ENCODE data around the gene NOVA1. TPM values are rescaled to one million over a fixed set of nuclear protein-coding genes. Genes with fewer than 3 reads are reported as not detected.

The NOVA1 gene
- polyA plus RNA-seq, 1 donor (not counting 4 experiments of a cell fraction or from before 2014, with no cell fraction given), result not detected

DNA sequence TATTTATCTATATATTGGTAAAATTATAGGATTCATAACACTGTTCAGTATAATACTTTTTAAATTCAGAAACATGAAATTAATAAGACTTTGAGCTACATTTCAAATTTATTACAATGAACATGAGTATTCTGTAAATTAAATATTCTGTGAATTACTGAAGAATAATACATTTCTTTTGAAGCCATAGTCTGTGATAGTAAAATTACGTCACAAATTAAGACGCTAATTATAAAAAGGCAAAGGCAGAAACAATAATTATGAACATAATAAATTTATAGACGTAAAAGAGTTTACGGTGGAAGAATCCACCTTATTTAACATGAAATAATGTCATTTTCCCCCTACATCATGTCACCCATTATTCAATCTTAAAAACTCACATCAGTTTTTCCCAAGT, 118.9 kb downstream of the NOVA1 start:
- Histone ChIP-seq H3K27me3 (ENCODE audit: control insufficient read depth, extremely low read depth, insufficient read depth, low read length) (no peaks in the 10 kb centered on the region), H3K36me3 (ENCODE audit: control insufficient read depth in 2 of 2, extremely low read depth in 1 of 2, insufficient read depth in 2 of 2, low read length in 2 of 2) (no peaks in the 10 kb centered on the region), H3K9me1 (ENCODE audit: control insufficient read depth, extremely low read depth, insufficient read depth, low read length) (no peaks in the 10 kb centered on the region), H3K27ac (ENCODE audit: control insufficient read depth, insufficient read depth, low read length) (no peak overlapping the region), H3K9ac (ENCODE audit: control insufficient read depth, extremely low read depth, insufficient read depth, low read length) (no peak overlapping the region), H3K9me3 (ENCODE audit: control insufficient read depth, low read depth, low read length) (peaks cover 2% of the 10 kb centered on the region), H3K4me2 (ENCODE audit: control insufficient read depth, extremely low read depth, insufficient read depth, low read depth, low read length) (no peak overlapping the region), H2AFZ (ENCODE audit: control insufficient read depth, low read length) (no peak overlapping the region), H3K79me2 (ENCODE audit: control insufficient read depth, insufficient read depth, low read length) (no peaks in the 10 kb centered on the region), H3K4me3 (ENCODE audit: control insufficient read depth in 2 of 3, extremely low read depth in 1 of 3, insufficient read depth in 2 of 3, low read depth in 1 of 3, low read length in 3 of 3) (no peak overlapping the region), H4K20me1 (ENCODE audit: control insufficient read depth, extremely low read depth, insufficient read depth, low read length) (no peaks in the 10 kb centered on the region), H3K4me1 (ENCODE audit: control insufficient read depth, extremely low read depth, insufficient read depth, low read length) (no peaks in the 10 kb centered on the region)
- dilution Hi-C loops (cut with MboI; ENCODE audit: extremely low pct_ligation_motif_present, low sequenced_read_pairs), result no loop called here
- DNase-seq (ENCODE audit: low read depth, low spot score) (no peak), FAIRE-seq (no peak)
- TF ChIP-seq EZH2 (IDR thresholded peaks at IDR 0.05; ENCODE audit: low read length), result no peak
- TF ChIP-seq, protein P1, sequence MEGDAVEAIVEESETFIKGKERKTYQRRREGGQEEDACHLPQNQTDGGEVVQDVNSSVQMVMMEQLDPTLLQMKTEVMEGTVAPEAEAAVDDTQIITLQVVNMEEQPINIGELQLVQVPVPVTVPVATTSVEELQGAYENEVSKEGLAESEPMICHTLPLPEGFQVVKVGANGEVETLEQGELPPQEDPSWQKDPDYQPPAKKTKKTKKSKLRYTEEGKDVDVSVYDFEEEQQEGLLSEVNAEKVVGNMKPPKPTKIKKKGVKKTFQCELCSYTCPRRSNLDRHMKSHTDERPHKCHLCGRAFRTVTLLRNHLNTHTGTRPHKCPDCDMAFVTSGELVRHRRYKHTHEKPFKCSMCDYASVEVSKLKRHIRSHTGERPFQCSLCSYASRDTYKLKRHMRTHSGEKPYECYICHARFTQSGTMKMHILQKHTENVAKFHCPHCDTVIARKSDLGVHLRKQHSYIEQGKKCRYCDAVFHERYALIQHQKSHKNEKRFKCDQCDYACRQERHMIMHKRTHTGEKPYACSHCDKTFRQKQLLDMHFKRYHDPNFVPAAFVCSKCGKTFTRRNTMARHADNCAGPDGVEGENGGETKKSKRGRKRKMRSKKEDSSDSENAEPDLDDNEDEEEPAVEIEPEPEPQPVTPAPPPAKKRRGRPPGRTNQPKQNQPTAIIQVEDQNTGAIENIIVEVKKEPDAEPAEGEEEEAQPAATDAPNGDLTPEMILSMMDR (optimal IDR thresholded peaks at IDR 0.05 in 1 of 3, IDR thresholded peaks at IDR 0.05 in 1 of 3, conservative IDR thresholded peaks at IDR 0.05 in 1 of 3; ENCODE audit: extremely low read depth in 1 of 3, insufficient read depth in 2 of 3, low read length in 3 of 3), result no peak

DNA sequence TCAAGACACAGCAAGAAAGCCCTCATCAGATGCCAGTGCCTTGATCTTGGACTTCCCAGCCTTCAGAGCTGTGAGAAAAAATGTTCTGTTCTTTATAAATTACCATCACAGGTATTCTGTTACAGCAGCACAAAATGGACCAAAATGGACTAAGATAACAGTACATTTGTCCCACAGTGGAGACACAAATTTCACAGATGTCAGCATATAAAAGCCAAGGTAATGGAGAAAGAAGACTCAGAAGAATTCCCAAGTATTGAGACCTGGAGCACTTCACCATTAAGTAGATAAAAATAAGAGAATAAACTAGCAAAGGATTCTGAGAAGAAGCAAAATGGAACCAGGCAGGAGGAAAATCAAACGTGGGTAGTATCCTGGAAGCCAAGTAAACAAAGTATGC, 131.0 kb downstream of the NOVA1 start:
- Histone ChIP-seq H3K27ac (ENCODE audit: control insufficient read depth, insufficient read depth, low read length) (no peak overlapping the region), H3K4me1 (ENCODE audit: control insufficient read depth, extremely low read depth, insufficient read depth, low read length) (no peaks in the 10 kb centered on the region), H4K20me1 (ENCODE audit: control insufficient read depth, extremely low read depth, insufficient read depth, low read length) (no peaks in the 10 kb centered on the region), H3K4me2 (ENCODE audit: control insufficient read depth, extremely low read depth, insufficient read depth, low read depth, low read length) (no peak overlapping the region), H2AFZ (ENCODE audit: control insufficient read depth, low read length) (no peak overlapping the region), H3K4me3 (ENCODE audit: control insufficient read depth in 2 of 3, extremely low read depth in 1 of 3, insufficient read depth in 2 of 3, low read depth in 1 of 3, low read length in 3 of 3) (no peak overlapping the region), H3K36me3 (ENCODE audit: control insufficient read depth in 2 of 2, extremely low read depth in 1 of 2, insufficient read depth in 2 of 2, low read length in 2 of 2) (no peaks in the 10 kb centered on the region), H3K9me3 (ENCODE audit: control insufficient read depth, low read depth, low read length) (peaks cover 2% of the 10 kb centered on the region), H3K79me2 (ENCODE audit: control insufficient read depth, insufficient read depth, low read length) (no peaks in the 10 kb centered on the region), H3K27me3 (ENCODE audit: control insufficient read depth, extremely low read depth, insufficient read depth, low read length) (no peaks in the 10 kb centered on the region), H3K9ac (ENCODE audit: control insufficient read depth, extremely low read depth, insufficient read depth, low read length) (no peak overlapping the region), H3K9me1 (ENCODE audit: control insufficient read depth, extremely low read depth, insufficient read depth, low read length) (no peaks in the 10 kb centered on the region)
- TF ChIP-seq EZH2 (IDR thresholded peaks at IDR 0.05; ENCODE audit: low read length), result no peak
- TF ChIP-seq, protein P1 (optimal IDR thresholded peaks at IDR 0.05 in 1 of 3, IDR thresholded peaks at IDR 0.05 in 1 of 3, conservative IDR thresholded peaks at IDR 0.05 in 1 of 3; ENCODE audit: extremely low read depth in 1 of 3, insufficient read depth in 2 of 3, low read length in 3 of 3), result no peak
- dilution Hi-C loops (cut with MboI; ENCODE audit: extremely low pct_ligation_motif_present, low sequenced_read_pairs), result no loop called here
- no peak for FAIRE-seq
- no peak for DNase-seq (ENCODE audit: low read depth, low spot score)

All from keratinocyte (primary cell).